ENCODE data around the gene STARD9.
"Not testable (repeated sequence)": the region's sequence is repeated elsewhere in the genome, so short reads cannot be mapped to it uniquely, and the experiment has no call there.

Gene STARD9

DNA sequence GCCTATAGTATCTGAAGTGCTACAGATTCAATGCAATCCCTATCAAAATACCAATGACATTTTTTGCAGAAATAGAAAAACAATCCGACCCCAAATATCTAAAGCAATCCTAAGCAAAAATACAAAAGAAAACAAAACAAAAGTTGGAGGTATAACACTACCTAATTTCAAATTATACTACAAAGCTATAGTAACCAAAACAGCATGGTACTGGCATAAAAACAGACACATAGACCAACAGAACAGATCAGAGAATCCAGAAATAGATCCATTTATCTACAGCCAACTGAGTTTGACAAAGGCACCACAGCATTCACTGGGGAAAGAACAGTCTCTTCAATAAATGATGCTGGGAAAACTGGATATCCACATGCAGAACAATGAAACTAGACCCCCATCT, 185.4 kb downstream of the STARD9 start:
- no peak overlapping the region for H3K27ac Mint-ChIP-seq
- H3K4me3 Mint-ChIP-seq, result no peak overlapping the region
- TF ChIP-seq, protein P1, sequence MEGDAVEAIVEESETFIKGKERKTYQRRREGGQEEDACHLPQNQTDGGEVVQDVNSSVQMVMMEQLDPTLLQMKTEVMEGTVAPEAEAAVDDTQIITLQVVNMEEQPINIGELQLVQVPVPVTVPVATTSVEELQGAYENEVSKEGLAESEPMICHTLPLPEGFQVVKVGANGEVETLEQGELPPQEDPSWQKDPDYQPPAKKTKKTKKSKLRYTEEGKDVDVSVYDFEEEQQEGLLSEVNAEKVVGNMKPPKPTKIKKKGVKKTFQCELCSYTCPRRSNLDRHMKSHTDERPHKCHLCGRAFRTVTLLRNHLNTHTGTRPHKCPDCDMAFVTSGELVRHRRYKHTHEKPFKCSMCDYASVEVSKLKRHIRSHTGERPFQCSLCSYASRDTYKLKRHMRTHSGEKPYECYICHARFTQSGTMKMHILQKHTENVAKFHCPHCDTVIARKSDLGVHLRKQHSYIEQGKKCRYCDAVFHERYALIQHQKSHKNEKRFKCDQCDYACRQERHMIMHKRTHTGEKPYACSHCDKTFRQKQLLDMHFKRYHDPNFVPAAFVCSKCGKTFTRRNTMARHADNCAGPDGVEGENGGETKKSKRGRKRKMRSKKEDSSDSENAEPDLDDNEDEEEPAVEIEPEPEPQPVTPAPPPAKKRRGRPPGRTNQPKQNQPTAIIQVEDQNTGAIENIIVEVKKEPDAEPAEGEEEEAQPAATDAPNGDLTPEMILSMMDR (IDR thresholded peaks at IDR 0.05; ENCODE audit: unreplicated experiment in 3 of 3), result no peak
- H3K4me1 Mint-ChIP-seq, result no peaks in the 10 kb centered on the region
- no peaks in the 10 kb centered on the region for H3K27me3 Mint-ChIP-seq (ENCODE audit: low read depth)
- H3K9me3 Mint-ChIP-seq, result peaks cover 40% of the 10 kb centered on the region
- H3K36me3 Mint-ChIP-seq (ENCODE audit: low read depth), result peaks cover 47% of the 10 kb centered on the region

DNA sequence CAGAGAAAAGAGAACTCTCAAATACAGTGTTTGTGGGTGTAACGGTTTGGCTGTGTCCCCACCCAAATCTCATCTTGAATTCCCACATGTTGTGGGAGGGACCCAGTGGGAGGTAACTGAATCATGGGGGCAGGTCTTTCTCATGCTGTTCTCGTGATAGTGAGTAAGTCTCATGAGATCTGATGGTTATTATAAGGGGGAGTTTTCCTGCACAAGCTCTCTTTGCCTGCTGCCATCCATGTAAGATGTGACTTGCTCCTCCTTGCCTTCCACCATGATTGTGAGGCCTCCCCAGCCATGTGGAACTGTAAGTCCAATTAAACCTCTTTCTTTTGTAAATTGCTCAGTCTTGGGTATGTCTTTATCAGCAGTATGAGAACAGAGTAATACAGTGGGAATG, 186.4 kb downstream of the STARD9 start:
- H3K27ac Mint-ChIP-seq; H3K4me1 Mint-ChIP-seq; H3K4me3 Mint-ChIP-seq; H3K27me3 Mint-ChIP-seq (ENCODE audit: low read depth): not testable (repeated sequence)
- Mint-ChIP-seq H3K36me3 (ENCODE audit: low read depth) (peaks cover 55% of the 10 kb centered on the region), H3K9me3 (peaks cover 47% of the 10 kb centered on the region)

DNA sequence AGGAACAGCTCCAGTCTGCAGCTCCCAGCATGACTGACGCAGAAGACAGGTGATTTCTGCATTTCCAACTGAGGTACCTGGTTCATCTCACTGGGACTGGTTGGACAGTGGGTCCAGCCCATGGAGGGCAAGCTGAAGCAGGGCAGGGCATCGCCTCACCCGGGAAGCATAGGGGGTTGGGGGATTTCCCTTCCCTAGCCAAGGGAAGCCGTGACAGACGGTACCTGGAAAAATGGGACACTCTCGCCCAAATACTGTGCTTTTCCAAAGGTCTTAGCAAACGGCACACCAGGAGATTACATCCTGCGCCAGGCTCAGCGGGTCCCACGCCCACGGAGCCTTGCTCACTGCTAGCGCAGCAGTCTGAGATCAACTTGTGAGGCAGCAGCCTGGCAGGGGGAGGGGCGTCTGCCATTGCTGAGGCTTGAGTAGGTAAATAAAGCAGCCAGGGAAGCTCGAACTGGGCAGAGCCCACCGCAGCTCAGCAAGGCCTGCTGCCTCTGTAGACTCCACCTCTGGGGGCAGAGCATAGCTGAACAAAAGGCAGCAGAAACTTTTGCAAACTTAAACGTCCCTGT, 188.8 kb downstream of the STARD9 start:
- Mint-ChIP-seq H3K36me3 (ENCODE audit: low read depth) (peaks cover 77% of the 10 kb centered on the region), H3K9me3 (peaks cover 64% of the 10 kb centered on the region)
- not testable (repeated sequence) for H3K27ac Mint-ChIP-seq; H3K27me3 Mint-ChIP-seq (ENCODE audit: low read depth); H3K4me3 Mint-ChIP-seq; H3K4me1 Mint-ChIP-seq

DNA sequence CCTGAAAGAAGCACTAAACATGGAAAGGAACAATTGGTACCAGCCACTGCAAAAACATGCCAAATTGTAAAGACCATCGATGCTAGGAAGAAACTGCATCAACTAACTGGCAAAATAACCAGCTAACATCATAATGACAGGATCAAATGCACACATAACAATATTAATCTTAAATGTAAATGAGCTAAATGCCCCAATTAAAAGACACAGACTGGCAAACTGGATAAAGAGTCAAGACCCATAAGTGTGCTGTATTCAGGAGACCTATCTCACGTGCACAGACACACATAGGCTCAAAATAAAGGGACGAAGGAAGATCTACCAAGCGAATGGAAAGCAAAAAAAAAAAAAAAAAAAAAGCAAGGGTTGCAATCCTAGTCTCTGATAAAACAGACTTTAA, 190.7 kb downstream of the STARD9 start:
- H3K27me3 Mint-ChIP-seq (ENCODE audit: low read depth); H3K4me3 Mint-ChIP-seq; H3K4me1 Mint-ChIP-seq; H3K27ac Mint-ChIP-seq: not testable (repeated sequence)
- Mint-ChIP-seq H3K36me3 (ENCODE audit: low read depth) (peaks cover 75% of the 10 kb centered on the region), H3K9me3 (peaks cover 53% of the 10 kb centered on the region)
